ENCODE results near the gene ZMAT3.
"Not testable (repeated sequence)": the region's sequence is repeated elsewhere in the genome, so short reads cannot be mapped to it uniquely, and the experiment has no call there.

ZMAT3 gene

GRCh38 chr3:179046497-179047353, 24.9 kb downstream of the ZMAT3 start:
- no peak overlapping the region for H3K4me2 ChIP-seq (ENCODE audit: low read depth, low read length, poor library complexity, severe bottlenecking)
- peaks cover 2% of the 10 kb centered on the region for H4K20me1 ChIP-seq (ENCODE audit: insufficient read depth, low read length, poor library complexity, severe bottlenecking)
- no peaks in the 10 kb centered on the region for H3F3A ChIP-seq (ENCODE audit: low read depth)
- H3K36me3 ChIP-seq (ENCODE audit: insufficient read depth, low read length), result no peaks in the 10 kb centered on the region
- peaks cover 16% of the 10 kb centered on the region for H3K79me2 ChIP-seq (ENCODE audit: insufficient read depth, low read length)
- H3K9me2 ChIP-seq (replicated peaks; ENCODE audit: low read depth, low read length), result no peaks in the 10 kb centered on the region
- no peaks in the 10 kb centered on the region for H3K27me3 ChIP-seq (ENCODE audit: insufficient read depth, low read length, poor library complexity, severe bottlenecking)
- H3K4me1 ChIP-seq (ENCODE audit: insufficient read depth, low read length, poor library complexity, severe bottlenecking), result no peaks in the 10 kb centered on the region
- no peak overlapping the region for H2AFZ ChIP-seq (ENCODE audit: low read length)
- no peak overlapping the region for H3K4me3 ChIP-seq (ENCODE audit: low read length, poor library complexity, severe bottlenecking)
- no peak overlapping the region for H3K9ac ChIP-seq (ENCODE audit: low read depth, low read length, poor library complexity, severe bottlenecking)
- no peaks in the 10 kb centered on the region for H3K9me3 ChIP-seq (ENCODE audit: insufficient read depth, low read depth, low read length)
- TF ChIP-seq EZH2phosphoT487 (IDR thresholded peaks at IDR 0.05; ENCODE audit: borderline replicate concordance) (no peak), CTCF (conservative IDR thresholded peaks at IDR 0.05; ENCODE audit: low read length) (no peak)

- Histone ChIP-seq H3K4me2 (ENCODE audit: low read depth, low read length, poor library complexity, severe bottlenecking) (no peak overlapping the region), H3K4me3 (ENCODE audit: low read length, poor library complexity, severe bottlenecking) (no peak overlapping the region), H3K9me2 (replicated peaks; ENCODE audit: low read depth, low read length) (no peaks in the 10 kb centered on the region)
Observed at GRCh38 chr3:179045719-179046402, 25.7 kb downstream of the ZMAT3 start.

GRCh38 chr3:179038899-179039251, 32.7 kb downstream of the ZMAT3 start:
- H3F3A ChIP-seq (ENCODE audit: low read depth); H4K20me1 ChIP-seq (ENCODE audit: insufficient read depth, low read length, poor library complexity, severe bottlenecking); H3K27me3 ChIP-seq (ENCODE audit: insufficient read depth, low read length, poor library complexity, severe bottlenecking); H3K79me2 ChIP-seq (ENCODE audit: insufficient read depth, low read length); H3K9me3 ChIP-seq (ENCODE audit: insufficient read depth, low read depth, low read length); H3K4me3 ChIP-seq (ENCODE audit: low read length, poor library complexity, severe bottlenecking); H3K9me2 ChIP-seq (replicated peaks; ENCODE audit: low read depth, low read length); H3K4me1 ChIP-seq (ENCODE audit: insufficient read depth, low read length, poor library complexity, severe bottlenecking); H3K36me3 ChIP-seq (ENCODE audit: insufficient read depth, low read length); H3K4me2 ChIP-seq (ENCODE audit: low read depth, low read length, poor library complexity, severe bottlenecking); H2AFZ ChIP-seq (ENCODE audit: low read length); H3K9ac ChIP-seq (ENCODE audit: low read depth, low read length, poor library complexity, severe bottlenecking): not testable (repeated sequence)

More at GRCh38 chr3:179045719-179046402, 25.7 kb downstream of the ZMAT3 start:
- TF ChIP-seq EZH2phosphoT487 (IDR thresholded peaks at IDR 0.05; ENCODE audit: borderline replicate concordance), result no peak
- TF ChIP-seq CTCF (conservative IDR thresholded peaks at IDR 0.05; ENCODE audit: low read length), result no peak
- no peak overlapping the region for H3K9ac ChIP-seq (ENCODE audit: low read depth, low read length, poor library complexity, severe bottlenecking)
- H4K20me1 ChIP-seq (ENCODE audit: insufficient read depth, low read length, poor library complexity, severe bottlenecking), result peaks cover 2% of the 10 kb centered on the region
- H3F3A ChIP-seq (ENCODE audit: low read depth), result no peaks in the 10 kb centered on the region
- H3K36me3 ChIP-seq (ENCODE audit: insufficient read depth, low read length), result no peaks in the 10 kb centered on the region
- H3K79me2 ChIP-seq (ENCODE audit: insufficient read depth, low read length), result peaks cover 16% of the 10 kb centered on the region
- no peak overlapping the region for H2AFZ ChIP-seq (ENCODE audit: low read length)
- H3K27me3 ChIP-seq (ENCODE audit: insufficient read depth, low read length, poor library complexity, severe bottlenecking), result no peaks in the 10 kb centered on the region
- no peaks in the 10 kb centered on the region for H3K9me3 ChIP-seq (ENCODE audit: insufficient read depth, low read depth, low read length)
- H3K4me1 ChIP-seq (ENCODE audit: insufficient read depth, low read length, poor library complexity, severe bottlenecking), result no peaks in the 10 kb centered on the region

Data from Loucy (cell line).